HepG2 (cell line): Measurements from ENCODE around the gene GAD2. TPM values are rescaled to one million over a fixed set of nuclear protein-coding genes. Genes with fewer than 3 reads are reported as not detected.

Experiments used
- DNMT1 ChIP-seq: sonication (generic); formaldehyde crosslinking; IDR thresholded peaks from 2 replicates; pipeline ENCODE4 v1.5.1; 2020; ENCODE audit warnings: mild to moderate bottlenecking, missing genetic modification reagents
- KLF16 ChIP-seq, 2 experiments: sonication (generic) in 1 of 2; formaldehyde crosslinking in 1 of 2; IDR thresholded peaks; 2 replicates each; pipeline versions ENCODE4 v1.6.1 to v1.8.0; 2016 to 2023; ENCODE audit warnings: missing genetic modification reagents in 2 of 2, missing compliant biosample characterization in 1 of 2
- MXI1 ChIP-seq: IDR thresholded peaks from 3 replicates; pipeline ENCODE4 v1.6.1; 2012; ENCODE audit warnings: low read depth, low read length, inconsistent platforms, borderline replicate concordance
- STAG1 ChIP-seq: sonication (generic); formaldehyde crosslinking; IDR thresholded peaks from 2 replicates; pipeline ENCODE4 v1.4.0; 2020; ENCODE audit warnings: missing genetic modification reagents
- ZNF432 ChIP-seq: sonication (generic); formaldehyde crosslinking; IDR thresholded peaks from 2 replicates; pipeline ENCODE4 v1.5.0; 2020; ENCODE audit warnings: missing genetic modification reagents, mild to moderate bottlenecking, borderline replicate concordance
- ZNF614 ChIP-seq: IDR thresholded peaks from 2 replicates; pipeline ENCODE4 v1.6.1; 2018; ENCODE audit warnings: missing biosample characterization, missing genetic modification reagents, inconsistent platforms, borderline replicate concordance
- polyA plus RNA-seq, 8 experiments: library from polyadenylated mRNA; depleted of rRNA in 3 of 8; stranded (reverse) in 7 of 8; unstranded in 1 of 8; fragments of >200 nt; fragmentation: Illumina TruSeq in 4 of 8; extraction: Trizol in 4 of 8; gene quantifications; 2 replicates each; pipeline versions ENCODE4 v1.2.1 to v1.2.3, GENCODE V29; 2011 to 2016; ENCODE audit warnings: low read depth in 4 of 8, missing spikeins in 1 of 8, mixed read lengths in 1 of 8; ENCODE audit not compliant: insufficient read depth in 1 of 8
- total RNA-seq, 5 experiments: library from RNA; depleted of rRNA; stranded (reverse); fragments of >200 nt; fragmentation: Illumina TruSeq; extraction: Trizol; gene quantifications; 2 replicates each; pipeline ENCODE4 v1.2.3, GENCODE V29; 2016; ENCODE audit warnings: low read depth in 1 of 5
- TF ChIP-seq, protein P1 (sequence below), 2 experiments: IDR thresholded peaks; 2 replicates each; pipeline ENCODE4 v1.6.1; 2011 to 2012; ENCODE audit warnings: low read length in 2 of 2, borderline replicate concordance in 1 of 2, low read depth in 1 of 2, mild to moderate bottlenecking in 1 of 2, moderate library complexity in 1 of 2
- TF ChIP-seq, protein P2 (sequence below): sonication (generic); formaldehyde crosslinking; conservative IDR thresholded peaks from 2 replicates; pipeline ENCODE4 v1.4.0; 2020; ENCODE audit warnings: missing genetic modification reagents

Gene GAD2
- total and polyA plus RNA-seq, 2 of the 13 experiments (the other 11 are each of a cell fraction or from before 2014, with no cell fraction given) = not detected

- TF ChIP-seq, protein P1, sequence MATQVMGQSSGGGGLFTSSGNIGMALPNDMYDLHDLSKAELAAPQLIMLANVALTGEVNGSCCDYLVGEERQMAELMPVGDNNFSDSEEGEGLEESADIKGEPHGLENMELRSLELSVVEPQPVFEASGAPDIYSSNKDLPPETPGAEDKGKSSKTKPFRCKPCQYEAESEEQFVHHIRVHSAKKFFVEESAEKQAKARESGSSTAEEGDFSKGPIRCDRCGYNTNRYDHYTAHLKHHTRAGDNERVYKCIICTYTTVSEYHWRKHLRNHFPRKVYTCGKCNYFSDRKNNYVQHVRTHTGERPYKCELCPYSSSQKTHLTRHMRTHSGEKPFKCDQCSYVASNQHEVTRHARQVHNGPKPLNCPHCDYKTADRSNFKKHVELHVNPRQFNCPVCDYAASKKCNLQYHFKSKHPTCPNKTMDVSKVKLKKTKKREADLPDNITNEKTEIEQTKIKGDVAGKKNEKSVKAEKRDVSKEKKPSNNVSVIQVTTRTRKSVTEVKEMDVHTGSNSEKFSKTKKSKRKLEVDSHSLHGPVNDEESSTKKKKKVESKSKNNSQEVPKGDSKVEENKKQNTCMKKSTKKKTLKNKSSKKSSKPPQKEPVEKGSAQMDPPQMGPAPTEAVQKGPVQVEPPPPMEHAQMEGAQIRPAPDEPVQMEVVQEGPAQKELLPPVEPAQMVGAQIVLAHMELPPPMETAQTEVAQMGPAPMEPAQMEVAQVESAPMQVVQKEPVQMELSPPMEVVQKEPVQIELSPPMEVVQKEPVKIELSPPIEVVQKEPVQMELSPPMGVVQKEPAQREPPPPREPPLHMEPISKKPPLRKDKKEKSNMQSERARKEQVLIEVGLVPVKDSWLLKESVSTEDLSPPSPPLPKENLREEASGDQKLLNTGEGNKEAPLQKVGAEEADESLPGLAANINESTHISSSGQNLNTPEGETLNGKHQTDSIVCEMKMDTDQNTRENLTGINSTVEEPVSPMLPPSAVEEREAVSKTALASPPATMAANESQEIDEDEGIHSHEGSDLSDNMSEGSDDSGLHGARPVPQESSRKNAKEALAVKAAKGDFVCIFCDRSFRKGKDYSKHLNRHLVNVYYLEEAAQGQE (IDR thresholded peaks at IDR 0.05; ENCODE audit: borderline replicate concordance in 1 of 2, low read depth in 1 of 2, low read length in 2 of 2) = no peak
- TF ChIP-seq ZNF432 (CRISPR knock-in tag) (no peak), KLF16 (CRISPR knock-in tag; IDR thresholded peaks at IDR 0.05) (no peak), ZNF614 (no peak), STAG1 (CRISPR knock-in tag) (no peak), MXI1 (no peak), DNMT1 (CRISPR knock-in tag) (no peak)
- TF ChIP-seq, protein P2, sequence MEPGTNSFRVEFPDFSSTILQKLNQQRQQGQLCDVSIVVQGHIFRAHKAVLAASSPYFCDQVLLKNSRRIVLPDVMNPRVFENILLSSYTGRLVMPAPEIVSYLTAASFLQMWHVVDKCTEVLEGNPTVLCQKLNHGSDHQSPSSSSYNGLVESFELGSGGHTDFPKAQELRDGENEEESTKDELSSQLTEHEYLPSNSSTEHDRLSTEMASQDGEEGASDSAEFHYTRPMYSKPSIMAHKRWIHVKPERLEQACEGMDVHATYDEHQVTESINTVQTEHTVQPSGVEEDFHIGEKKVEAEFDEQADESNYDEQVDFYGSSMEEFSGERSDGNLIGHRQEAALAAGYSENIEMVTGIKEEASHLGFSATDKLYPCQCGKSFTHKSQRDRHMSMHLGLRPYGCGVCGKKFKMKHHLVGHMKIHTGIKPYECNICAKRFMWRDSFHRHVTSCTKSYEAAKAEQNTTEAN (CRISPR knock-in tag) = no peak
These were observed 125.1 kb downstream of the GAD2 start (continued) for GRCh38 chr10:26341701-26342100.
